HFFc6 (cell line): Measurements from ENCODE around the gene USP6NL. TPM values are rescaled to one million over a fixed set of nuclear protein-coding genes. Genes with fewer than 3 reads are reported as not detected.

Source experiments
- DNase-seq: peaks from one replicate; pipeline ENCODE4 v3.0.0-alpha.2; 2018
- H3K27ac Mint-ChIP-seq: 2 replicates; pipeline ENCODE4 v1.8.0; 2020; ENCODE audit warnings: mild to moderate bottlenecking, mixed read lengths
- H3K27me3 Mint-ChIP-seq: 2 replicates; pipeline ENCODE4 v1.8.0; 2021; ENCODE audit warnings: mild to moderate bottlenecking, moderate library complexity, mixed read lengths; ENCODE audit not compliant: insufficient read depth
- H3K36me3 Mint-ChIP-seq: 2 replicates; pipeline ENCODE4 v1.8.0; 2021; ENCODE audit warnings: low read depth, mixed read lengths
- H3K4me1 Mint-ChIP-seq: 2 replicates; pipeline ENCODE4 v1.8.0; 2020; ENCODE audit warnings: low read depth, mixed read lengths
- H3K4me3 Mint-ChIP-seq: 2 replicates; pipeline ENCODE4 v1.8.0; 2020; ENCODE audit warnings: mild to moderate bottlenecking, moderate library complexity, mixed read lengths
- H3K9me3 Mint-ChIP-seq: 2 replicates; pipeline ENCODE4 v1.8.0; 2020; ENCODE audit warnings: mild to moderate bottlenecking, mixed read lengths
- CTCF ChIP-seq: fragments of 200-600 bp; sonication (generic); IDR thresholded peaks from 2 replicates; pipeline ENCODE4 v1.5.0; 2021; ENCODE audit warnings: antibody characterized with exemption, mild to moderate bottlenecking
- total RNA-seq, 6 experiments: library from RNA; stranded (reverse); fragmentation: NEBNext Ultra II Directional; extraction: Animal tissue kit (Norgen Biotek cat#: 25700); gene quantifications; 2 replicates in 1 of 6; 3 replicates in 5 of 6; pipeline ENCODE4 v1.2.3, GENCODE V29; 2021

The USP6NL gene
- total RNA-seq, 6 experiments from 2014 or later, result 9.8 to 13.3 (median 11.8) TPM

GRCh38 chr10:11407939-11408338, 203.5 kb downstream of the USP6NL start:
- Mint-ChIP-seq H3K4me3 (no peak overlapping the region), H3K9me3 (peaks cover 10% of the 10 kb centered on the region; the same call in 1 of the 2 replicates), H3K27ac (no peak overlapping the region), H3K4me1 (no peaks in the 10 kb centered on the region), H3K36me3 (no peaks in the 10 kb centered on the region), H3K27me3 (peaks cover 3% of the 10 kb centered on the region; the same call in 1 of the 2 replicates)
- DNase-seq, result no peak
- no peak for TF ChIP-seq CTCF

DNA sequence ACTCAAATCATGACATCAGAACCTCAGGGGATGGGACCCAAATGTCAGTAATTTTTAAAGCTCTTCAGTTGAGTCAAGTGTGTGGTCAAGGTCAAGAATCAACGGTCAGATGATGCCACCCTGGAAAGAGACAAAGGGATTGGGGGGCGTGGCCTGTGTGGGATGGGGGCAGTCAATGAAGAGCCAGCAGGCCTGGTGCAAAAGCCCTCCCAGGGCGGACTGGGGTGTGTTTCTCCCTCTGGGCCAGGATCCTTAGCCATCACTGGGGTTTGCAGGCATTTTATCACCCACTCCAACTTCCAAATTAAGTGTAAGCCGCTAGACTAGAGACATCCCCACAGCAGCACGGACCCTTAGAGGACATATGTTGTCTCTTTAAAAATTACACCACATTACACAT, 204.7 kb downstream of the USP6NL start:
- TF ChIP-seq CTCF, result no peak
- Mint-ChIP-seq H3K4me1 (no peaks in the 10 kb centered on the region), H3K27ac (no peak overlapping the region), H3K27me3 (peaks cover 3% of the 10 kb centered on the region; the same call in 1 of the 2 replicates), H3K9me3 (peaks cover 5% of the 10 kb centered on the region; the same call in 1 of the 2 replicates), H3K4me3 (no peak overlapping the region), H3K36me3 (no peaks in the 10 kb centered on the region)
- no peak for DNase-seq

- Mint-ChIP-seq H3K4me1 (no peaks in the 10 kb centered on the region), H3K4me3 (no peak overlapping the region), H3K27ac (no peak overlapping the region)
Observed at GRCh38 chr10:11404901-11405300, 206.5 kb downstream of the USP6NL start.

More at GRCh38 chr10:11404901-11405300, 206.5 kb downstream of the USP6NL start:
- TF ChIP-seq CTCF, result no peak
- Mint-ChIP-seq H3K36me3 (no peaks in the 10 kb centered on the region), H3K9me3 (peaks cover 5% of the 10 kb centered on the region; the same call in 1 of the 2 replicates), H3K27me3 (peaks cover 4% of the 10 kb centered on the region; the same call in 1 of the 2 replicates)
- no peak for DNase-seq

Other genes with a start within 250 kb of the USP6NL start
- gene ECHDC3, start 130.7 kb upstream of the USP6NL start, total RNA-seq, result 1 to 10 TPM in 2 of 6 experiments, under 1 TPM in 3, not detected in 1; 0.10 to 1.4 (median 0.23) TPM
- gene PROSER2, start 211.7 kb upstream of the USP6NL start, total RNA-seq, result 1 to 10 TPM in 5 of 6 experiments, under 1 TPM in 1; 0.74 to 2.9 (median 1.5) TPM